Stimulated activated CD4-positive, alpha-beta T cell treated with anti-CD3 and anti-CD28 coated beads, TNF-alpha, amount 100 ng/mL, for 4 hours (primary cell): ENCODE results near the gene PRKAR2A.
"Not testable (repeated sequence)": the region's sequence is repeated elsewhere in the genome, so short reads cannot be mapped to it uniquely, and the experiment has no call there.

Experiments used
- DNase-seq, 3 experiments: peaks; one replicate each; pipeline ENCODE4 v3.0.0-alpha.2; 2020; ENCODE audit warnings: low read depth in 3 of 3

The PRKAR2A gene

DNA sequence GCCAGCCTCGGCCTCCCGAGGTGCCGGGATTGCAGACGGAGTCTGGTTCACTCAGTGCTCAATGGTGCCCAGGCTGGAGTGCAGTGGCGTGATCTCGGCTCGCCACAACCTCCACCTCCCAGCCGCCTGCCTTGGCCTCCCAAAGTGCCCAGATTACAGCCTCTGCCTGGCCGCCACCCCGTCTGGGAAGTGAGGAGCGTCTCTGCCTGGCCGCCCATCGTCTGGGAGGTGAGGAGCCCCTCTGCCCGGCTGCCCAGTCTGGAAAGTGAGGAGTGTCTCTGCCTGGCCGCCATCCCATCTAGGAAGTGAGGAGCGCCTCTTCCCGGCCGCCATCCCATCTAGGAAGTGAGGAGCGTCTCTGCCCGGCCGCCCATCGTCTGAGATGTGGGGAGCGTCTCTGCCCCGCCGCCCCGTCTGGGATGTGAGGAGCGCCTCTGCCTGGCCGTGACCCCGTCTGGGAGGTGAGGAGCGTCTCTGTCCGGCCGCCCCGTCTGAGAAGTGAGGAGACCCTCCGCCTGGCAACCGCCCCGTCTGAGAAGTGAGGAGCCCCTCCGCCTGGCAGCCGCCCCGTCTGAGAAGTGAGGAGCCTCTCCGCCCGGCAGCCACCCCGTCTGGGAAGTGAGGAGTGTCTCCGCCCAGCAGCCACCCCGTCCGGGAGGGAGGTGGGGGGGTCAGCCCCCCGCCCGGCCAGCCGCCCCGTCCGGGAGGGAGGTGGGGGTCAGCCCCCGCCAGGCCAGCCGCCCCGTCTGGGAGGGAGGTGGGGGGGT is 113.7 kb downstream of the PRKAR2A start:
- DNase-seq, result not testable (repeated sequence)

DNA sequence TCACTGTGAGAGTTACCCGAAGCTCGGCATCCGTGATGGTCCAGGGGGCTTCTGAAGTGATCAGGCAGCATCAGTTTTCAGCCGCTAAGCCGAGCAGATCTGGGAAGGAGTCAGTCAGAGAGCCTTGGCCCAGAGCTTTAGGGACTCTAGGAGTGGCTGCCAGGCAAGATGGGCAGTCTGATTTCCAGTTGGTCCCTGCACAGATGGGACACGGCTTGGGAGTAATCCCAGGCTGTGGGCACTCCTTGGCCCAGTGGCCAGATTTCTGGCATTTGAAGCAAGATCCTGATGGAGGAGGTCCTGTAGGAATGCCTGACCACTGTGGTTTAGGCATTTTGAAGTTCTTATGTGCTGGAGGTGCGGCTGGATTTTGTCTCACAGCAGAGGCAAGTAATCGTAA is 120.2 kb downstream of the PRKAR2A start:
- DNase-seq, result no peak

DNA sequence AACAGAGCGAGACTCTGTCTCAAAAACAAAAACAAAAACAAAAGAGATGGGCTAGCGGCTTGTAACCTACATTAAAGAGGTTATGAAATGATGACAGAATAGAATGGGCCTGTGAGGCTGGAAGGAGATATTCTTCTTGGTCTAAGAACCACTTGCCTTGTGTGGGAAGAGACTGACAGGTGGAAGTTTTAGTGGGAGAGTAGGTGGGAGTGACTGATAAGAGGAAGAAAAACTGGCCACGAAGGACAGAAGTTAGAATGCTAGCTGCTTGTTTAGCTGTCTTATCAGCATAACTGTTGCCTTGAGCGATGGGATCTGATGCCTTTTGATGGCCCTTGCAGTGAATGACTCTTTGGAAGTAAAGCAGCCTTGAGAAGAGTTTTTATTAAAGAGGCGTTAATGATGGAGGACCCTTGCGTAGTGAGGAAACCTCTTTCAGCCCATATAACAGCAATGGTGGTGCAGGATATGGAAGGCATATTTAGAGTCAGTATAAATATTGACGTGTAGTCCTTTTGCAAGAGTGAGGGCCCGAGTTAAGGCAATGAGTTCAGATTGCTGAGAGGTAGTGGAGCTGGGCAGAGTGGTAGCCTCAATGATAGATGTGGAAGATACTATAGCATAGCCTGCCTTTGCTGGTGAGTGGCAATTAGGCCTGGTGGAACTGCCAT is 122.4 kb downstream of the PRKAR2A start:
- DNase-seq, result not testable (repeated sequence)

DNA sequence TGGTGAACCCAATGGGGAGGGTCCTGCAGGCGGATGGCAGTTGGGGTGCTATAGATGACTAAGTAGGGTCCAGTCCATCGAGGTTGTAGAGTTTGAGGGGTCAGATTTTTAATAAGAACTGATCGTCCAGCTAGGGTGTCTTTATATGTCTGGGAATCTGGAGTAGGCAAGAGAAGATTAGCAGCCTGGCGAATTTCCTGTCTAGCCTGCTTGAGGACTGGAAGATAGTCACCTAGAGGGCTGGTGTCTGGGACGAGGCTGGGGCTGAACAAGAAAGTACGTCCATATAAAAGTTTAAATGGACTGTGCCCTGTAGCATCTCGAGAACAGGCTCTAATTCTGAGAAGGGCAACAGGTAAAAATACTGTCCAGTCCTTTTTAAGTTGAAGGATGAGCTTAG is 123.9 kb downstream of the PRKAR2A start:
- DNase-seq, result no peak

DNA sequence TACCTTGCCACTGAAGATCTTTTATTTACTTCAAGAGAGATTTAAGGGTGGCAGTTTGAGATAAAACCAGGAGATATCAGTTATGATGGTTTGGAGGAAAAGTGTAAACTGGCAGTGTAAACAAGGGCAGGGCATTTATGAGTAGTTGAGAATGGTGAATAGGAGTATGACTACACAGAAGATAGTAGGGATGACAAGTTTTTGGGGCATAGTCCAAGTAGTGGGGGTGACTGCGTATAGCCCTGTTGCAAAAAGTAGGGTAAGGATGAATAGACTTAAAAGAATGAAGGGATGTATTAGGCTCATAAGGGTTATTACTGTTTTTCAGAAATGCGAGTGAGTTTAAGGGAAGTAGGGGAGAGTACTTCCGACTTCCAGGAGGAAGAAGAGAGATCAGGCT is 124.4 kb downstream of the PRKAR2A start:
- DNase-seq, result not testable (repeated sequence)

DNA sequence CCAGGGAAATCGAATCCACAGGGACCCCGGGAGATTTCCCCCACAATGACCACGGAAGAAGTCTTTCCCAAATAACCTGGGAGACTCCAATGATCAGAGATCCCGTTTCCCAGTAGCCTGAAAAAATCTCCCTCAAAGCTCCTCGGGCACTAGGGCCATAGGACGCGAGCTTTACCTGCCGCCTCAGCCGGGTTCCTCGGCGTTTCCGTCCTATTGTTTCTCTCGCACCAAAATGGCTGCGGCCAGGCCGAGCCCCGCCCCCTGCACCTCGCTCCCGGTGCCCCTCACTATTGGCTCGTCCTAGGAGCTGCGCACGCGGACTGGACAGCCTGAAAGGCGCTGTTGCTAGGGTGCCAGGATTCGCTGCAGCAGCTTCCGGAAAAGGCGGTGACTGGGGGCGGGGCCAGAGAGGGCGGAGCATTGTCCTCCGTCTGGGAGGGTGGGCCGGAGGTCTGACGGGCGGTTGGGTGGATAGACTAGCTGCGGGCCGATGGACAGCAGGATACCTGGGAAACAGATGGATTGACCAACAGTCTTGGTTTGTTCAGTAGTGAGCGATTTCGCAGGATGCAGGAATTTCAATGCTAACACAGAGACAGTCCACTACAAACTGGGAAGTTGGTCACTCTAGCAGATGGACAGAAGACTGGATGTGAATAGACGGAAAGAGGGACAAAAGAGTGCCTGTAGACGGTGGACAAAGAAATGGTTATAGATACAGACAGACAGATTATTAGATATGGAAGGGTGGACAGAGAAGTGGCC is 130.5 kb downstream of the PRKAR2A start, which contains the start of gene IP6K2:
TSS of gene IP6K2 (minus strand) at position 240 of the 765 bp plus-strand sequence. CDS start 21,930 bp downstream, outside the sequence.
- peak; percentile 96 to 98 (median 97) for DNase-seq

DNA sequence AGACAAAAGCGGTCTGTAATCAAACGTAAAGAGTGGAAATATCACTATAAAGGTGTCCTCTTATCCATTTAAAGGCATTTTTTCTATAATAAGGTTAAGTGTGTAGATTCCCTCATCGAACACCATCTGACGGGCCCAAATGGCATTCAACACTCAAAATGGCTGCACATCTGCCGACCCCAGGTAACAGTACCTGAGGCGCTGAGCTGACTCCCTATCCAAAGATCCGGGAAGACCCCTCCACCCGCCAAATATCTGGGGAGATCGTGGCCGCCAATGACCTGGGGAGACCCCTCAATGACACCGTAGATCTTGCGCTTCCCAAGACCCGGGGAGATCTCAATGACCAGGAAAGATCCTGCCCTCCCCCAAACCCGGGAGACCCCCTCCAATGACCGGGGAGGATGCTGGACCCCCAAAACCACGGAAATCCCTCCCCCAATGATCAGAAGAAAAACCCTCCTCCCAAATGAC is 131.1 kb downstream of the PRKAR2A start:
- peak in 1 of 3 experiments; percentile 14 for DNase-seq

DNA sequence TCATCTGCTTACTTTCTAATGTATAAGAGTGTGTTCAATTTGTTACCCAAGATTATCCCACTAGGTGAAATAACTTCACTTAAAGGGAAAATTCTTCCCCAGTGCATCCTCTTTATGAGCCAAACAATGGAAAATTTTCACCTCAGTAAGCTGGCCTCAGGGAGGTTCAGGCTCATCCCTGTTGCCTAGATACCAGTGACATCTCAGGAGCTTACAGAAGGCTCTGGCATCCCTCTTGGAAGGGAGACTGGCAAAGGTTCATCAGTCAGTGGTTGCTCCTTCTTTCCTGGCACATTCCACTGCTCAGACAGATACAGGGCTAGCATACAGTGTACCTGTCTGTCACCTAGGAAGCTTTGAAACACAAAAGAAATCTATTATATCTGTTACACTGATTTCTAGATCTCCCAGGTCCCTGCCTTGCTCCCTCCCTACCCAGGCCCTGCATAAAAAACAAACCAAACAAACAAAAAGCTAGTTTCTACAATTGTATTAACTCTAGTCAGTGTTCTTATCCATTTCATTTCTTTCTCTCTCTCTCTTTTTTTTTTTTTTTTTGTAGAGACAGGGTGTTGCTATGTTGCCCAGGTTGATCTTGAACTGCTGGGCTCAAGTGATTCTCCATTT is 132.4 kb downstream of the PRKAR2A start:
- DNase-seq, result no peak

DNA sequence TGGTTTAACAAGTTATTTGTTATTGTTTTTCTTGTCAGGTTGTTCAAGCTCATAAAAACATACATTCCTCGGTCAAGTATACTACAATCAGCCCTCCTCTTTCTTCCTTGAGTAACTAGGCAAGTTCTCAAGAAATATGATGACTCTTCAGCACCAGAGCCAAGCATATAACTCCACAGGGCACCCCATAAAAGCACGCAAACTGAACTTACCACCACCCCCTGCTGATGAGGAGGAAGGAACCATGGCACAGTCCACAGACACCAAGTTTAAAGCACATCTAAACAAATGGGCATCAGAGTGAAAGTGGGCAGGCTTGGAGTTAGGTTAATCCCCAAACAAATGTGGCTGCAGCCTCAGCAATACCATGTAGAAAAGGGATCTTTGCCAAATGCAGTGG is 135.9 kb downstream of the PRKAR2A start:
- DNase-seq, result no peak

DNA sequence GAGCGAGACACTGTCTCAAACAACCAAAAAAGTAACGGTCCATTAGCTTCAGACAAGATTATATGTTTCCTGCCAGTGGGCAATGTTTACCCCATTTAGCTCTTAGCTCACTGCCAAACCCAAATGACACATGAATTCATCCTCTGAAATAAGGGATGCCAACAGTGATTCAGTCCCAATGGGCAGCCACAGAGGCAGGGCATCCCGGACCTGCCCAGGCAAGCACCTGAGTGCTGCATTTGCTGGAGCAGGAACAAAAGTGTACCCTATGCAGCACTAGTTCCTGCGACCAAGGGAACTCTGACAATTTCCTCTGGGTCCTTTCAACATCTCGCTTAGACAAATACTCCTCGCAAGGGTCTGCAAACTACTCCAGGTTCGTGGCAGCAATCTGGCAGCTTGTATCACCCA is 138.6 kb downstream of the PRKAR2A start:
- no peak for DNase-seq

DNA sequence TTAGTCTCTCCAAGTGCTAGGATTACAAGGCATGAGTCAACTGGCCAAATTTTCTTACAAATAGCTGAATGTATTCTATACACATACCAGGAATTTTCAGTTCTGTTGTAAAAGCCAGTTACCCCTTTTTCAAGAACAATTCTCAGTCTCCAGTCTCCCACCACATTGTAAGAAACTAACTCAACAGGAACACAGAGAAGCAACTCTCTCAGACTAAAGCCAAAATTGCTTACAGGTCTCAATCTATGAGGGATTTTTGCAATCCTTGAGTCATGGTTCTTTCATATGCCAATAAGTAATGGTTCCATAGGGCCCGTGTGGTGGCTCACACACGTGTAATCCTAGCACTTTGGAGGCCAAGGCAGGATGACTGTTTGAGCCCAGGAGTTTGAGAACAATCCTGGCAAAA is 139.2 kb downstream of the PRKAR2A start:
- no peak for DNase-seq

DNA sequence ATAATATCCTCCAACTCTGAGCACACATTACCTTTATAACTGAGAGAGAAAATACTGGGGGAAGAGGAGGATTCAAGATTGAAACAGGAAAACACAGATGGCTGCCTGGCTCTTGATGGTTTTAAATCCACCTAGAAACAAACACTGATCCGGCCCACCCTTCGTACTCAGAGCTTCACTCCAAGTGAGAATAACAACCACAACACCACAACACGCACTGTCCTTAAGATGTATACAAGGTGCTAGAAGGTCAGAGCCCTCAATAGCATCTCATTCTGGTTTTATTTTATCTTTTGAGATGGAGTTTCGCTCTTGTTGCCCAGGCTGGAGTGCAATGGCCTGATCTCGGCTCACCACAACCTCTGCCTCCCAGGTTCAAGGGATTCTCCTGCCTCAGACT is 140.5 kb downstream of the PRKAR2A start:
- DNase-seq, result no peak

DNA sequence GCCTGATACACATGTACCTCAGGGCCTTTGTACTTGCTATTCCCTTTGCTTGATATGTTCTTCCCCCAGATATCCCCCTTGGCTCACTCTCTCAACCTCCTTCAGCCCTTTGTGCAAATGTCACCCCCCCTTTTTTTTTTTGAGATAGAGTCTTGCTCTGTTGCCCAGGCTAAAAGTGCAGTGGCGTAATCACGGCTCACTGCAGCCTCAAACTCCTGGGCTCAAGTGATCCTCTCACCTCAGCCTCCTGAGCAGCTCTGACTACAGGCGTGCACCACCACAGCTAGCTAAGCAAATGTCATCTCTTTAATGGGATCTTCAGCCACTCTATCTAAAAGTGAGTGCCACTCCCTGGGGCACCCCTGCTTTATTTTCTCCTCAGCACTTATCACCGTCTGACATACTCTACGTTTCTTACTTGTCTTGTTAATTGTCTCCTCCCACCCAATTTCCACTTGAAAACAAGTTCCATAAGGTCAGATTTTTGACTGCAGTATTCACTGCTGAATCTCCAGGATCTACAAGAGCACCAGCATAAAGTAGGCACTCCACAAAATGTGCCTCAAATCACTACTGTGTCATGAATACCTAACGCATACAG is 145.3 kb downstream of the PRKAR2A start:
- no peak for DNase-seq

DNA sequence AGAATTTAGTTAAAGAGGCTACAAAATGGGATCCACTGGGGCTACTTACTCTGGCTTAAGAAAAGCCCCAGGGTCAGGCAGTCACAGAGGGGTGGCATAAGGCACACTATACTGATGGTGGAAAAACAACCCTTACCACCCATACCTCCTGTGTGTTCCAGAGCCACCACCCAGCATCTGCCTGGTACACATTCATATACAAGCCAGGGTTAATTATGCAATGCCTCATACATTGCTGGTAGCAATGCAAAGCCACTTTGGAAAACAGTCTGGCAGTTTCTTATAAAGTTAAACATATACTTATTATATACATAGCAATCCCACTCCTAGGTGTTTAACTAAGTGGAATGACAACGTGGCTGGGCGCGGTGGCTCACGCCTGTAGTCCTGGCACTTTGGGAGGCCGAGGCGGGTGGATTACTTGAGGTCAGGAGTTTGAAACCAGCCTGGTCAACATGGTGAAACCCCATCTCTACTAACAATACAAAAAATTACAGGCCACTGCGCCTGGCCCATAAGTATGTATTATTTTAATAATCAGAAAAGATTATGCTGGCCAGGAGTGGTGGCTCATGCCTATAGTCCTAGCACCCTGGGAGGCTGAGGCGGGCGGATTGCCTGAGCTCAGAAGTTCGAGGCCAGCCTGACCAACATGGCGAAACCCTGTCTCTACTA is 146.8 kb downstream of the PRKAR2A start:
- no peak for DNase-seq

DNA sequence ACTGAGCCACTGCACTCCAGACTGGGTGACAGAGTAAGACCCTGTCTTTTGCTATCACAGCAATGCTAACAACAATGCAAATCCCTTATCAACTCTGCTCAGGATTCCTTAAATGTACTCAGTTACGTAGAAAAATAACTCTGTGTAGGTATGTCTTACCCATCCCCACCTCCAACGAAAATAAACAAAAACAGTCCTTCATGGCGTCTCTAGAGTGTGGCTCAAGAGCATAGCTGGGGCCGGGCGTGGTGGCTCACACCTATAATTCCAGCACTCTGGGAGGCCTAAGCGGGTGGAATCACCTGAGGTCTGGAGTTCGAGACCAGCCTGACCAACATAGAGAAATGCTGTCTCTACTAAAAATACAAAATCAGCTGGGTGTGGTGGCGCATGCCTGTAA is 148.8 kb downstream of the PRKAR2A start:
- DNase-seq, result no peak

DNA sequence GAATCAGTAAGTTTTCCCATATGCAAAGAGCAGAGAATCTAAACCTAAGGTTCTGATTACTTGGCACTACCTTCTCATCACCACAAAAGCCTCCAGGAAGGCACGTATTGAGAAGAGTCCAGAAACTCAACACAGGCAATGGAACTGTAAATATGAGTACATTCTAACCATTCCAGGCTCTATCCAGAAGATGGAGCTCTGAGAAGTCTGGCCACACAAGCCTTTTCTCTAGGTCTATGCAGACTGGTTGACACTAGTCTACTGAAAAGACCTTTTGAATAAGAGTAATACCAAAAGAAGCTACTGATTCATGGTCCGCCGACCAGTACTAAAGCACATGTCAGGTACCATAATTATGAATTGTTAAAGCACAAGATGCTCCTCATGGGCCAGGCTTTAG is 149.7 kb downstream of the PRKAR2A start:
- DNase-seq, result no peak

DNA sequence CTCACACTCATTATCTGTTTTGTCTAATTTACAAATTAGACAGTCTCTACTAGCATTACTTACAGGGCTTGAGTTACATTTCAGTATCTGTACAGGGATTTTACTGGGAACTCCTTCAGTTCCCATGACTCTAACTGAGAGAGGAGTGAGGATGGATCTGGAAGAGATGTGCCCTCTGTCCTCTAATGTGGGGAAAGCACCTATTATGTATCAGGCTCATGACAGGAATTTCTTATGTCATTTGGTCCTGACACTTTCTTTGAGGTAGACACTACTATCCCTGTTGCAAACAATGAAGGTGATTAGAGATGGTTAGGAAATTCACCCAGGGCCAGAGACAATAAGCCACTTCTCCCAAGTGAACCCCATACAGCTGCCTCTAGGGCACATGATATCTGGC is 151.1 kb downstream of the PRKAR2A start:
- no peak for DNase-seq
